Liver (tissue), 9 donors: ENCODE data around the gene CYLD. TPM values are rescaled to one million over a fixed set of nuclear protein-coding genes. Genes with fewer than 3 reads are reported as not detected.

ENCODE experiments used
- DNase-seq: peaks from one replicate; pipeline ENCODE4 v3.0.0-alpha.2; 2017; ENCODE audit warnings: low spot score
- H3K27ac ChIP-seq, 2 donors: one replicate each; pipeline ENCODE4 v1.7.0; 2013; ENCODE audit warnings: inconsistent platforms in 2 of 2, low read length in 2 of 2, control low read depth in 1 of 2, low read depth in 1 of 2, mild to moderate bottlenecking in 1 of 2
- H3K27me3 ChIP-seq, 4 donors: one replicate each; pipeline versions ENCODE4 v1.6.1 to v1.7.0; 2013; ENCODE audit warnings: low read length in 3 of 4, inconsistent platforms in 1 of 4, mild to moderate bottlenecking in 1 of 4, moderate library complexity in 1 of 4; ENCODE audit not compliant: control insufficient read depth in 4 of 4, insufficient read depth in 4 of 4
- H3K36me3 ChIP-seq, 4 donors: one replicate each; pipeline versions ENCODE4 v1.6.1 to v1.7.0; 2013; ENCODE audit warnings: low read length in 3 of 4, mild to moderate bottlenecking in 3 of 4, low read depth in 1 of 4, moderate library complexity in 1 of 4; ENCODE audit not compliant: control insufficient read depth in 4 of 4, insufficient read depth in 3 of 4
- H3K4me1 ChIP-seq, 4 donors: one replicate each; pipeline versions ENCODE4 v1.6.1 to v1.7.0; 2013; ENCODE audit warnings: low read length in 3 of 4, mild to moderate bottlenecking in 3 of 4, moderate library complexity in 1 of 4; ENCODE audit not compliant: control insufficient read depth in 4 of 4, insufficient read depth in 4 of 4
- H3K4me3 ChIP-seq, 3 donors: one replicate each; pipeline versions ENCODE4 v1.6.1 to v1.7.0; 2013; ENCODE audit warnings: low read length in 3 of 3, control low read depth in 1 of 3, low read depth in 1 of 3, mild to moderate bottlenecking in 1 of 3
- H3K9ac ChIP-seq, 2 donors: one replicate each; pipeline ENCODE4 v1.7.0; 2013; ENCODE audit warnings: low read length in 2 of 2, mild to moderate bottlenecking in 2 of 2, moderate library complexity in 2 of 2, control low read depth in 1 of 2, low read depth in 1 of 2
- H3K9me3 ChIP-seq, 4 donors: one replicate each; pipeline versions ENCODE4 v1.6.1 to v1.7.0; 2013; ENCODE audit warnings: low read length in 3 of 4; ENCODE audit not compliant: control insufficient read depth in 4 of 4
- ATF3 ChIP-seq: IDR thresholded peaks from 2 replicates; pipeline ENCODE4 v1.6.1; 2016; ENCODE audit warnings: antibody characterized with exemption
- CTCF ChIP-seq: fragments of 150-350 bp; IDR thresholded peaks from 2 replicates; pipeline ENCODE4 v1.5.1; 2017; ENCODE audit warnings: improper control_type of control experiment, low read depth, low read length; ENCODE audit not compliant: missing input control
- EGR1 ChIP-seq, 2 donors: IDR thresholded peaks; 2 replicates each; pipeline ENCODE4 v1.6.1; 2016 to 2018; ENCODE audit warnings: antibody characterized with exemption in 2 of 2, low read depth in 2 of 2
- FOXA1 ChIP-seq: IDR thresholded peaks from 2 replicates; pipeline ENCODE4 v1.6.1; 2016; ENCODE audit warnings: antibody characterized with exemption
- FOXA2 ChIP-seq: IDR thresholded peaks from 2 replicates; pipeline ENCODE4 v1.6.1; 2016; ENCODE audit warnings: antibody characterized with exemption
- GABPA ChIP-seq, 2 donors: IDR thresholded peaks in 1 of 2; conservative IDR thresholded peaks in 1 of 2; 2 replicates each; pipeline ENCODE4 v1.6.1; 2016; ENCODE audit warnings: antibody characterized with exemption in 2 of 2, mild to moderate bottlenecking in 1 of 2, moderate library complexity in 1 of 2
- HNF4A ChIP-seq, 2 donors: conservative IDR thresholded peaks; 2 replicates each; pipeline ENCODE4 v1.6.1; 2016; ENCODE audit warnings: antibody characterized with exemption in 2 of 2, mild to moderate bottlenecking in 2 of 2
- HNF4G ChIP-seq: IDR thresholded peaks from 2 replicates; pipeline ENCODE4 v1.6.1; 2016; ENCODE audit warnings: antibody characterized with exemption
- JUND ChIP-seq, 2 donors: IDR thresholded peaks; 2 replicates each; pipeline ENCODE4 v1.6.1; 2016; ENCODE audit warnings: antibody characterized with exemption in 2 of 2
- RAD21 ChIP-seq, 2 donors: IDR thresholded peaks; 2 replicates each; pipeline ENCODE4 v1.6.1; 2016; ENCODE audit warnings: antibody characterized with exemption in 2 of 2, mild to moderate bottlenecking in 2 of 2
- RXRA ChIP-seq, 2 donors: IDR thresholded peaks; 2 replicates each; pipeline ENCODE4 v1.6.1; 2017 to 2018; ENCODE audit warnings: antibody characterized with exemption in 2 of 2, mild to moderate bottlenecking in 1 of 2
- TAF1 ChIP-seq: conservative IDR thresholded peaks from 2 replicates; pipeline ENCODE4 v1.6.1; 2016; ENCODE audit warnings: antibody characterized with exemption, mild to moderate bottlenecking
- WGBS: extraction: QIAGEN DNeasy Blood & Tissue Kit; methylation state at CpG from one replicate; pipeline ENCODE4 v1.1.7; 2013; 5-methylcytosine and 5-hydroxymethylcytosine counted together
- polyA plus RNA-seq, 2 donors: library from polyadenylated mRNA; stranded (reverse) in 1 of 2; unstranded in 1 of 2; fragments of 200-250 nt in 1 of 2; fragments of >200 nt in 1 of 2; fragmentation: Nextera tagmentation in 1 of 2; extraction: Ambion mirVana in 1 of 2; gene quantifications; one replicate each; pipeline versions ENCODE4 v1.2.1 to v1.2.3, GENCODE V29; 2013 to 2015
- total RNA-seq, 2 donors: library from RNA; depleted of rRNA; stranded (reverse); fragments of >200 nt; gene quantifications; one replicate each; pipeline ENCODE4 v1.2.3, GENCODE V29; 2014
- donor health status: healthy.
- donor health status: healthy.
- donor health status: healthy.
- donor health status: healthy.
- donor health status: healthy.

The CYLD gene
- total and polyA plus RNA-seq, 4 donors, result 8.2 to 42.7 (median 13.8) TPM

- no peak for TF ChIP-seq ATF3
- TF ChIP-seq JUND (IDR thresholded peaks at IDR 0.05), result no peak
- TF ChIP-seq HNF4G, result no peak
- TF ChIP-seq EGR1 (IDR thresholded peaks at IDR 0.05; ENCODE audit: low read depth in 2 of 2), result no peak
- TF ChIP-seq FOXA2, result no peak
- no peak for TF ChIP-seq GABPA (IDR thresholded peaks at IDR 0.05 in 1 of 2, conservative IDR thresholded peaks at IDR 0.05 in 1 of 2)
- no peak for TF ChIP-seq TAF1
Measured at GRCh38 chr16:50731989-50732832, 9.7 kb upstream of the CYLD start (continued).

- no peak for DNase-seq
- WGBS, result 95% methylated on average over 7 of the region's 7 CpGs
- no peak overlapping the region for H3K27ac ChIP-seq
- H3K27me3 ChIP-seq, result no peaks in the 10 kb centered on the region
- no peak overlapping the region for H3K4me3 ChIP-seq
- no peaks in the 10 kb centered on the region for H3K4me1 ChIP-seq
- TF ChIP-seq ATF3 (no peak), RXRA (IDR thresholded peaks at IDR 0.05) (no peak)
- peaks cover 0 to 5% (median 0%) of the 10 kb centered on the region in 4 donors for H3K36me3 ChIP-seq
- H3K9ac ChIP-seq, result no peak overlapping the region
- no peaks in the 10 kb centered on the region for H3K9me3 ChIP-seq
Measured at GRCh38 chr16:50733468-50733867, 8.4 kb upstream of the CYLD start.

GRCh38 chr16:50735629-50736122 is 6.2 kb upstream of the CYLD start:
- no peak for DNase-seq
- Histone ChIP-seq H3K9me3 (no peaks in the 10 kb centered on the region), H3K4me1 (peaks cover 0 to 2% (median 0%) of the 10 kb centered on the region in 4 donors), H3K27me3 (no peaks in the 10 kb centered on the region), H3K27ac (no peak overlapping the region), H3K36me3 (peaks cover 0 to 3% (median 0%) of the 10 kb centered on the region in 4 donors), H3K9ac (no peak overlapping the region), H3K4me3 (no peak overlapping the region)
- TF ChIP-seq TAF1 (no peak), HNF4G (no peak), FOXA2 (no peak), CTCF (no peak), HNF4A (conservative IDR thresholded peaks at IDR 0.05) (no peak), FOXA1 (no peak), RAD21 (IDR thresholded peaks at IDR 0.05) (no peak), ATF3 (no peak)
- WGBS, result 74% methylated on average over 7 of the region's 7 CpGs
